B cell (primary cell): ENCODE measurements around the gene FAM216A. TPM values are rescaled to one million over a fixed set of nuclear protein-coding genes. Genes with fewer than 3 reads are reported as not detected.

ENCODE experiments used
- ATAC-seq: fragments of 200-7000 bp; cut with Tn5 transposase; one replicate; pipeline ENCODE4 v1.10.0; 2021; ENCODE audit warnings: low read depth, mild to moderate bottlenecking, moderate number of reproducible peaks, moderate library complexity
- CTCF ChIA-PET: fragments of 350-600 bp; sonication (Branson Sonifier 250); formaldehyde crosslinking; loops from one replicate; lab custom pipeline; 2021; ENCODE audit warnings: antibody characterized with exemption, inconsistent platforms; lab: Charles Lee
- POLR2A ChIA-PET: fragments of 350-600 bp; sonication (Branson Sonifier 250); formaldehyde crosslinking; loops from one replicate; lab custom pipeline; 2021; ENCODE audit warnings: antibody characterized with exemption; lab: Charles Lee
- DNase-seq: peaks from one replicate; pipeline ENCODE4 v3.0.0; 2013
- H2AFZ ChIP-seq: 2 replicates; pipeline ENCODE4 v1.6.1; 2012; ENCODE audit warnings: mild to moderate bottlenecking, low read depth, low read length; ENCODE audit not compliant: insufficient read depth, poor library complexity, severe bottlenecking
- H3K27ac ChIP-seq, 2 donors: 1 replicate in 1 of 2; 2 replicates in 1 of 2; pipeline ENCODE4 v1.5.1; 2012 to 2013; ENCODE audit warnings: low read length in 2 of 2, mild to moderate bottlenecking in 2 of 2, moderate library complexity in 1 of 2
- H3K27me3 ChIP-seq, 4 experiments: fragments of 200-600 bp in 1 of 4; sonication (generic) in 1 of 4; replicated peaks in 1 of 4; 1 replicate in 2 of 4; 2 replicates in 2 of 4; pipeline versions ENCODE4 v1.6.1 to v1.7.0; 2013 to 2016; ENCODE audit warnings: low read length in 3 of 4, mild to moderate bottlenecking in 2 of 4, mixed read lengths in 1 of 4, moderate library complexity in 1 of 4; ENCODE audit not compliant: insufficient read depth in 4 of 4, control insufficient read depth in 3 of 4; ENCODE audit errors: control extremely low read depth in 1 of 4
- H3K36me3 ChIP-seq, 2 experiments: replicated peaks in 1 of 2; 1 replicate in 1 of 2; 2 replicates in 1 of 2; pipeline versions ENCODE4 v1.6.1 to v1.7.1; 2013; ENCODE audit warnings: low read length in 1 of 2; ENCODE audit not compliant: insufficient read depth in 2 of 2, control insufficient read depth in 1 of 2; ENCODE audit errors: control extremely low read depth in 1 of 2, extremely low read depth in 1 of 2
- H3K4me1 ChIP-seq, 2 donors: fragments of 200-600 bp in 1 of 2; sonication (generic) in 1 of 2; 1 replicate in 1 of 2; 2 replicates in 1 of 2; pipeline versions ENCODE4 v1.5.1 to v1.6.1; 2013 to 2017; ENCODE audit warnings: low read length in 2 of 2; ENCODE audit not compliant: control insufficient read depth in 2 of 2, insufficient read depth in 2 of 2
- H3K4me2 ChIP-seq: replicated peaks from 2 replicates; pipeline ENCODE3; 2012; ENCODE audit warnings: mild to moderate bottlenecking, low read depth, low read length; ENCODE audit not compliant: poor library complexity, severe bottlenecking
- H3K4me3 ChIP-seq, 5 experiments: fragments of 200-600 bp in 1 of 5; sonication (generic) in 1 of 5; 1 replicate in 3 of 5; 2 replicates in 2 of 5; pipeline versions ENCODE4 v1.5.1 to v1.7.0; 2011 to 2016; ENCODE audit warnings: low read length in 4 of 5, mild to moderate bottlenecking in 4 of 5, low read depth in 2 of 5, control low read depth in 1 of 5, moderate library complexity in 1 of 5; ENCODE audit not compliant: insufficient read depth in 1 of 5; ENCODE audit errors: control extremely low read depth in 1 of 5, extremely low read depth in 1 of 5
- H3K79me2 ChIP-seq: fragments of 200-600 bp; sonication (generic); one replicate; pipeline ENCODE4 v1.6.0; 2016; ENCODE audit warnings: low read length; ENCODE audit not compliant: control insufficient read depth, insufficient read depth
- H3K9ac ChIP-seq: fragments of 200-600 bp; sonication (generic); 2 replicates; pipeline ENCODE4 v1.6.1; 2017; ENCODE audit warnings: mild to moderate bottlenecking, low read length, moderate library complexity
- H3K9me3 ChIP-seq, 3 donors: one replicate each; pipeline versions ENCODE4 v1.6.1 to v1.7.1; 2013; ENCODE audit warnings: low read length in 2 of 3; ENCODE audit not compliant: control insufficient read depth in 2 of 3, insufficient read depth in 1 of 3; ENCODE audit errors: control extremely low read depth in 1 of 3
- H4K20me1 ChIP-seq: 2 replicates; pipeline ENCODE4 v1.6.0; 2012; ENCODE audit warnings: mild to moderate bottlenecking, low read length; ENCODE audit not compliant: insufficient read depth, control insufficient read depth, poor library complexity, severe bottlenecking
- H3K27ac Mint-ChIP-seq: one replicate; pipeline ENCODE4 v1.8.0; 2021; ENCODE audit warnings: mixed read lengths
- H3K27me3 Mint-ChIP-seq: one replicate; pipeline ENCODE4 v1.8.0; 2021; ENCODE audit warnings: mixed read lengths
- H3K4me1 Mint-ChIP-seq: one replicate; pipeline ENCODE4 v1.8.0; 2021; ENCODE audit warnings: mixed read lengths
- H3K4me3 Mint-ChIP-seq: one replicate; pipeline ENCODE4 v1.8.0; 2021; ENCODE audit warnings: mixed read lengths
- H3K9me3 Mint-ChIP-seq: one replicate; pipeline ENCODE4 v1.8.0; 2022; ENCODE audit warnings: mixed read lengths; ENCODE audit not compliant: insufficient read depth
- EZH2 ChIP-seq: IDR thresholded peaks from 2 replicates; pipeline ENCODE4 v1.6.1; 2012; ENCODE audit warnings: borderline replicate concordance, low read depth, mild to moderate bottlenecking, moderate library complexity, low read length; ENCODE audit not compliant: insufficient read depth, poor library complexity, severe bottlenecking
- WGBS: methylation state at CpG from one replicate; pipeline ENCODE4 v1.1.5; 2013; ENCODE audit warnings: missing lambda C conversion rate; ENCODE audit not compliant: insufficient coverage; 5-methylcytosine and 5-hydroxymethylcytosine counted together
- intact Hi-C: fragments of 100-400 bp; cut with micrococcal nuclease; formaldehyde crosslinking; loops from one replicate; pipeline ENCODE4 v1.10.0; 2022
- polyA plus RNA-seq: library from polyadenylated mRNA; depleted of rRNA; stranded (reverse); fragments of >200 nt; gene quantifications from 2 replicates; pipeline ENCODE4 v1.2.3, GENCODE V29; 2012
- total RNA-seq, 2 donors: library from RNA; stranded (reverse); fragments of 120-200 nt in 1 of 2; gene quantifications; 1 replicate in 1 of 2; 2 replicates in 1 of 2; pipeline versions ENCODE4 v1.2.3 to v1.2.4, GENCODE V29; 2013 to 2022
- TF ChIP-seq, protein P1 (sequence below): fragments of 200-600 bp; IDR thresholded peaks from one replicate; pipeline ENCODE4 v1.8.0; 2022; ENCODE audit warnings: antibody characterized with exemption, mild to moderate bottlenecking

Gene FAM216A
- total and polyA plus RNA-seq, 2 donors (not counting 1 experiment from before 2014, with no cell fraction given) = 15.7 to 19.7 TPM

DNA sequence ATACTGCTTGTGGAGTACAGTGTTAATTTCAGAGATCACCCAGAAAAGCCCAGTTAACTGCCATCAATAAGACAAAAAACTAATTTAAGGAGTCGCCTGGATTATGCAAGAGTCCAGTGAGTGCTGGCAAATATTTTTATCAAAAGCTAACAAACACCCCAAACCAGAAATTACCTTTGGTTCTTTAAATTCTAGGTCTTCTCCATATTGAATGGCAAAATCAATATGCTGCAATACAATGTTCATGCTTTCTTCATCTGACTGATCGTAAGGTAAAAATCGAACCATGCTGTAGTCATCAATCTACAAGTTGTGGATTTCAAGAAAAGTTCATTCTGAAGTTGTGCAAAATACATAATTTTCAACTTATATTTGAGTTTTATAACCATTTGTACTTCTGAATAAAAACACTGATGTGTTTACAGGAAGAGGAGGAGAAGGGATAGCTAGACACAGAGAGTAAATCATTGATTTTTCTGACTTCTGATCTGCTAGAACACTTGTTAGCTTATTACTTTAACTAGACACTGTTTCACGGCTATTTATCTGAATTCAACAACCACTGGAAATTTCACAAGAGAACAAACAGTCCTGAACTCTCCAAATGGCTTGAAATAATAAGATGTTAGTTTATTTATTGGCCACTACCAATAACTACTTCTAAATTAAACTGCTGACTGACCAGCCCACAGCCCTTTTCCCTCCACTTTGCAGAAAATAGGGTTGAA lies 14.9 kb upstream of the FAM216A start:
- Mint-ChIP-seq H3K27ac (no peak overlapping the region), H3K4me3 (no peak overlapping the region), H3K27me3 (no peaks in the 10 kb centered on the region), H3K9me3 (no peaks in the 10 kb centered on the region), H3K4me1 (peaks cover 39% of the 10 kb centered on the region)
- TF ChIP-seq, protein P1, sequence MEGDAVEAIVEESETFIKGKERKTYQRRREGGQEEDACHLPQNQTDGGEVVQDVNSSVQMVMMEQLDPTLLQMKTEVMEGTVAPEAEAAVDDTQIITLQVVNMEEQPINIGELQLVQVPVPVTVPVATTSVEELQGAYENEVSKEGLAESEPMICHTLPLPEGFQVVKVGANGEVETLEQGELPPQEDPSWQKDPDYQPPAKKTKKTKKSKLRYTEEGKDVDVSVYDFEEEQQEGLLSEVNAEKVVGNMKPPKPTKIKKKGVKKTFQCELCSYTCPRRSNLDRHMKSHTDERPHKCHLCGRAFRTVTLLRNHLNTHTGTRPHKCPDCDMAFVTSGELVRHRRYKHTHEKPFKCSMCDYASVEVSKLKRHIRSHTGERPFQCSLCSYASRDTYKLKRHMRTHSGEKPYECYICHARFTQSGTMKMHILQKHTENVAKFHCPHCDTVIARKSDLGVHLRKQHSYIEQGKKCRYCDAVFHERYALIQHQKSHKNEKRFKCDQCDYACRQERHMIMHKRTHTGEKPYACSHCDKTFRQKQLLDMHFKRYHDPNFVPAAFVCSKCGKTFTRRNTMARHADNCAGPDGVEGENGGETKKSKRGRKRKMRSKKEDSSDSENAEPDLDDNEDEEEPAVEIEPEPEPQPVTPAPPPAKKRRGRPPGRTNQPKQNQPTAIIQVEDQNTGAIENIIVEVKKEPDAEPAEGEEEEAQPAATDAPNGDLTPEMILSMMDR = no peak
- no peak for TF ChIP-seq EZH2
- Histone ChIP-seq H3K9ac (no peak overlapping the region), H3K36me3 (peaks cover 1 to 13% of the 10 kb centered on the region in 2 experiments), H3K4me2 (no peak overlapping the region), H3K27ac (no peak overlapping the region), H4K20me1 (peaks cover 13% of the 10 kb centered on the region), H3K4me1 (peaks cover 41 to 48% of the 10 kb centered on the region in 2 donors), H3K79me2 (peaks cover 33% of the 10 kb centered on the region), H2AFZ (no peak overlapping the region), H3K27me3 (no peaks in the 10 kb centered on the region), H3K9me3 (no peaks in the 10 kb centered on the region), H3K4me3 (no peak overlapping the region)
- CTCF ChIA-PET = interaction anchor here (0.6 to 15.2 kb wide), 8 partner anchors 15 to 457 kb away, joined by 3 to 329 read pairs (median 4); partner anchors contain the start of genes FAM216A and GPN3
- POLR2A ChIA-PET = no interaction called here
- DNase-seq (no peak), ATAC-seq (no peak)
- intact Hi-C loops = loop anchor here (5.0 kb wide), 1 partner anchor 99 kb away; no protein-coding TSS in a partner anchor
- WGBS = no CpG with 5 or more reads among the region's 4 CpGs

DNA sequence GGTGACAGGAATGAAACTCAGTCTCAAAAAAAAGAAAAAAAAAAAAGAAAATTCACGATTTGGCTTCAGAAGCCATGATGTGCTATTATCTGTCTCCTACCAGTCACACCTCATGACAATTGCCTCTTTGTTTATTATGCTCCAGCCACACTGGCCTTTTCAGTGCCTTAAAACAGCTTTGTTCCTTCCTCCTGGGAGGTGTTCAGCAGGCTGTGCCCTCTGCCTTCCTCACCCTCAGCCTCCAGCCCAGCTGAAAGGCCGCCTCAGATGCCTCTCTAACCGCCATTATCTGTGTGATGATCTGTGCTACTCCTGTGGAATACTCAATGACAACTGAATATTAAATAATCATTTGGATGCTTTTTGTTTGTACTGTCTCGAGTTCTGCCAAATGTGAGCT lies 9.9 kb upstream of the FAM216A start:
- ChIA-PET POLR2A (interaction anchor here (0.6 to 1.2 kb wide), 3 partner anchors 9 to 23 kb away, joined by 3 read pairs; no protein-coding TSS in a partner anchor), CTCF (interaction anchor here (0.5 to 15.2 kb wide), 4 partner anchors 9 to 143 kb away, joined by 3 to 329 read pairs (median 91); partner anchors contain the start of genes ARPC3, FAM216A and GPN3)
- H3K9me3 ChIP-seq = no peaks in the 10 kb centered on the region
- Mint-ChIP-seq H3K27ac (peak overlapping the region; percentile 59), H3K9me3 (no peaks in the 10 kb centered on the region), H3K27me3 (no peaks in the 10 kb centered on the region), H3K4me1 (peaks cover 26% of the 10 kb centered on the region), H3K4me3 (no peak overlapping the region)
- H3K36me3 ChIP-seq = peaks cover 3 to 21% of the 10 kb centered on the region in 2 experiments
- TF ChIP-seq EZH2 = no peak
- TF ChIP-seq, protein P1 = no peak
- WGBS = no CpG with 5 or more reads among the region's 4 CpGs
- peaks cover 37% of the 10 kb centered on the region for H3K79me2 ChIP-seq
- no peak overlapping the region for H3K9ac ChIP-seq
- intact Hi-C loops = no loop called here
- H3K27ac ChIP-seq = no peak overlapping the region
- DNase-seq = no peak
- no peak overlapping the region for H2AFZ ChIP-seq
- H3K4me2 ChIP-seq = no peak overlapping the region
- H3K4me3 ChIP-seq = no peak overlapping the region
- H4K20me1 ChIP-seq = no peaks in the 10 kb centered on the region
- H3K4me1 ChIP-seq = peaks cover 31% of the 10 kb centered on the region in 2 donors
- no peaks in the 10 kb centered on the region for H3K27me3 ChIP-seq
- ATAC-seq = no peak
